ENCODE measurements around the gene KIF5C. TPM values are rescaled to one million over a fixed set of nuclear protein-coding genes. Genes with fewer than 3 reads are reported as not detected.
"Not testable (repeated sequence)": the region's sequence is repeated elsewhere in the genome, so short reads cannot be mapped to it uniquely, and the experiment has no call there.

The KIF5C gene
- total and polyA plus RNA-seq, 2 donors (not counting 1 experiment from before 2014, with no cell fraction given), result 0.09 to 0.17 TPM

DNA sequence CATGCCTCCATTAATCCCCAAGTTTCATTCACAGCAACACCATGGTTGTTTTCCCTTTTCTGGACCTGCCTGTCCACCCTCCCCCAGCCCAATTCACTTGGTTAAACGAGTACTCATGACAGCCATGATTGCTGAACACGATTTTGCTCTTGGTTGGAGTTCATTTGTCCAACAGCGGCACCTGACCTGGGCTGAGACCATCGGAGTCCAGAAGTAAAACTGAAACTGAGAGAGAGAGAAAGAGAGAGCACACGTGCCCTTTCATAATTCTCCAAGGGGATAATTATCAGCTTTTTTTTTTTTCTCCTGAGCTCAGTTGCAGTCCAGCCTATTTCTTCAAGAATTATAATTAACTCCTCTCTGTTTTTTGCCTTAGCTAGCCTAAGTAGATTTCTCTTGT, 13.7 kb upstream of the KIF5C start:
- no peak overlapping the region for H3K9ac ChIP-seq (ENCODE audit: insufficient read depth, low read length)

DNA sequence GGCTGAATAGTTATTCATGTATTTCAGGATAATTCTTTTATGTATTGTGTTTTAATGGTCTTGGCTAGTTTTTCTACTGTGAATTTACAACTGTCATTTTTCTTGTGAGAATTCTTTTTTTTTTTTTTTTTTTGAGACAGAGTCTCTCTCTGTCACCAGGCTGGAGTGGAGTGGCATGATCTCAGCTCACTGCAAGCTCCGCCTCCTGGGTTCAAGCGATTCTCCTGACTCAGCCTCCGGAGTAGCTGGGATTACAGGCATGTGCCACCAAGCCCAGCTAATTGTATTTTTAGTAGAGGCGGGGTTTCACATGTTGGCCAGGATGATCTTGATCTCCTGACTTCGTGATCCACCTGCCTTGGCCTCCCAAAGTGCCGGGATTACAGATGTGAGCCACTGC, 12.5 kb upstream of the KIF5C start:
- not testable (repeated sequence) for H3K9ac ChIP-seq (ENCODE audit: insufficient read depth, low read length); H3K4me3 ChIP-seq (replicated peaks in 1 of 4; ENCODE audit: control extremely low read depth in 1 of 4, insufficient read depth in 1 of 4, low read depth in 3 of 4, low read length in 4 of 4); H2AFZ ChIP-seq (ENCODE audit: low read length); H3K27ac ChIP-seq (ENCODE audit: insufficient read depth, low read length); H3K4me2 ChIP-seq (ENCODE audit: extremely low read depth, insufficient read depth, low read length); DNase-seq (ENCODE audit: low read depth in 2 of 2); H4K20me1 ChIP-seq (ENCODE audit: control insufficient read depth, extremely low read depth, insufficient read depth, low read length); H3K27me3 ChIP-seq (ENCODE audit: control insufficient read depth, insufficient read depth, low read length); H3K4me1 ChIP-seq (ENCODE audit: control insufficient read depth, extremely low read depth, insufficient read depth, low read length); H3K79me2 ChIP-seq (ENCODE audit: control insufficient read depth, insufficient read depth, low read length); H3K9me3 ChIP-seq (ENCODE audit: control insufficient read depth, insufficient read depth, low read depth, low read length); H3K36me3 ChIP-seq (ENCODE audit: control insufficient read depth, insufficient read depth, low read length)

More for the DNA sequence above, 13.7 kb upstream of the KIF5C start:
- H3K36me3 ChIP-seq (ENCODE audit: control insufficient read depth, insufficient read depth, low read length), result no peaks in the 10 kb centered on the region
- no peak overlapping the region for H3K27ac ChIP-seq (ENCODE audit: insufficient read depth, low read length)
- H3K4me3 ChIP-seq (replicated peaks in 1 of 4; ENCODE audit: control extremely low read depth in 1 of 4, insufficient read depth in 1 of 4, low read depth in 3 of 4, low read length in 4 of 4), result no peak overlapping the region
- H3K9me3 ChIP-seq (ENCODE audit: control insufficient read depth, insufficient read depth, low read depth, low read length), result no peaks in the 10 kb centered on the region
- no peaks in the 10 kb centered on the region for H3K4me1 ChIP-seq (ENCODE audit: control insufficient read depth, extremely low read depth, insufficient read depth, low read length)
- no peak for TF ChIP-seq EZH2 (IDR thresholded peaks at IDR 0.05; ENCODE audit: low read length, missing control alignments)
- TF ChIP-seq, protein P1, sequence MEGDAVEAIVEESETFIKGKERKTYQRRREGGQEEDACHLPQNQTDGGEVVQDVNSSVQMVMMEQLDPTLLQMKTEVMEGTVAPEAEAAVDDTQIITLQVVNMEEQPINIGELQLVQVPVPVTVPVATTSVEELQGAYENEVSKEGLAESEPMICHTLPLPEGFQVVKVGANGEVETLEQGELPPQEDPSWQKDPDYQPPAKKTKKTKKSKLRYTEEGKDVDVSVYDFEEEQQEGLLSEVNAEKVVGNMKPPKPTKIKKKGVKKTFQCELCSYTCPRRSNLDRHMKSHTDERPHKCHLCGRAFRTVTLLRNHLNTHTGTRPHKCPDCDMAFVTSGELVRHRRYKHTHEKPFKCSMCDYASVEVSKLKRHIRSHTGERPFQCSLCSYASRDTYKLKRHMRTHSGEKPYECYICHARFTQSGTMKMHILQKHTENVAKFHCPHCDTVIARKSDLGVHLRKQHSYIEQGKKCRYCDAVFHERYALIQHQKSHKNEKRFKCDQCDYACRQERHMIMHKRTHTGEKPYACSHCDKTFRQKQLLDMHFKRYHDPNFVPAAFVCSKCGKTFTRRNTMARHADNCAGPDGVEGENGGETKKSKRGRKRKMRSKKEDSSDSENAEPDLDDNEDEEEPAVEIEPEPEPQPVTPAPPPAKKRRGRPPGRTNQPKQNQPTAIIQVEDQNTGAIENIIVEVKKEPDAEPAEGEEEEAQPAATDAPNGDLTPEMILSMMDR (conservative IDR thresholded peaks at IDR 0.05 in 1 of 2, IDR thresholded peaks at IDR 0.05 in 1 of 2; ENCODE audit: low read depth in 1 of 2, low read length in 2 of 2), result no peak
- no peak for DNase-seq (ENCODE audit: low read depth in 2 of 2)
- no peaks in the 10 kb centered on the region for H3K79me2 ChIP-seq (ENCODE audit: control insufficient read depth, insufficient read depth, low read length)
- no peak overlapping the region for H2AFZ ChIP-seq (ENCODE audit: low read length)
- no peak overlapping the region for H3K4me2 ChIP-seq (ENCODE audit: extremely low read depth, insufficient read depth, low read length)
- no peaks in the 10 kb centered on the region for H3K27me3 ChIP-seq (ENCODE audit: control insufficient read depth, insufficient read depth, low read length)
- no peaks in the 10 kb centered on the region for H4K20me1 ChIP-seq (ENCODE audit: control insufficient read depth, extremely low read depth, insufficient read depth, low read length)

DNA sequence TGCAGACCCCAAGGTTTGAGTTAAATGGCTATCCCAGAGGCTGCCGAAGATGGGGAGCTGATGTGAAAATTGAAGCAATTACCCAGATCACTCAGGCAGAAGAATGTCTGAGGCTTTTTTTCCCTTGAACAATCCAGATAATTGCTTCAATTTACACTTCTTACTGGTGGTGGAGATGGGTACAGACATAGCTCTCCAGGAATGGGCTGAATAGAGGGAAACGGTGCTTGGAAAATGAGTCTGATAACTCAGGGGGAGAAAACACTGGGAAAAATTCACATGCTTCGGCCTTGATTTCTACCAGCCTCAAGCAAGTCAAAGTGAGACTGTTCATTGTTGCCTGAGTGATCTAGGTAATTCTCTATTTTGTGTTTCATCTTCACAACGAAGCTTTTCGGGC, 9.5 kb upstream of the KIF5C start:
- no peaks in the 10 kb centered on the region for H3K27me3 ChIP-seq (ENCODE audit: control insufficient read depth, insufficient read depth, low read length)
- H2AFZ ChIP-seq (ENCODE audit: low read length), result no peak overlapping the region
- no peak overlapping the region for H3K27ac ChIP-seq (ENCODE audit: insufficient read depth, low read length)
- no peak overlapping the region for H3K9ac ChIP-seq (ENCODE audit: insufficient read depth, low read length)
- TF ChIP-seq, protein P1 (conservative IDR thresholded peaks at IDR 0.05 in 1 of 2, IDR thresholded peaks at IDR 0.05 in 1 of 2; ENCODE audit: low read depth in 1 of 2, low read length in 2 of 2), result no peak
- no peak for TF ChIP-seq EZH2 (IDR thresholded peaks at IDR 0.05; ENCODE audit: low read length, missing control alignments)
- H3K79me2 ChIP-seq (ENCODE audit: control insufficient read depth, insufficient read depth, low read length), result no peaks in the 10 kb centered on the region
- DNase-seq (ENCODE audit: low read depth in 2 of 2), result no peak
- H3K4me1 ChIP-seq (ENCODE audit: control insufficient read depth, extremely low read depth, insufficient read depth, low read length), result no peaks in the 10 kb centered on the region
- no peak overlapping the region for H3K4me3 ChIP-seq (replicated peaks in 1 of 4; ENCODE audit: control extremely low read depth in 1 of 4, insufficient read depth in 1 of 4, low read depth in 3 of 4, low read length in 4 of 4)
- H4K20me1 ChIP-seq (ENCODE audit: control insufficient read depth, extremely low read depth, insufficient read depth, low read length), result no peaks in the 10 kb centered on the region
- H3K36me3 ChIP-seq (ENCODE audit: control insufficient read depth, insufficient read depth, low read length), result no peaks in the 10 kb centered on the region
- H3K4me2 ChIP-seq (ENCODE audit: extremely low read depth, insufficient read depth, low read length), result no peak overlapping the region
- H3K9me3 ChIP-seq (ENCODE audit: control insufficient read depth, insufficient read depth, low read depth, low read length), result no peaks in the 10 kb centered on the region

All from fibroblast of lung (primary cell).